GM13976 (cell line): ENCODE results near the gene EXOC3L1.

Experiments
- DNase-seq: peaks from one replicate; pipeline ENCODE4 v3.0.0; 2012; ENCODE audit warnings: low spot score
- in situ Hi-C: fragments of 300-500 bp; cut with MboI; formaldehyde crosslinking; loops from one replicate; pipeline ENCODE4 v1.12.0; 2022; ENCODE audit warnings: low sequenced_read_pairs, mixed read lengths, inconsistent platforms; ENCODE audit not compliant: unreplicated experiment
- TF ChIP-seq, protein P1 (sequence below): IDR thresholded peaks from 2 replicates; pipeline ENCODE4 v1.5.1; 2012; ENCODE audit warnings: borderline replicate concordance, mild to moderate bottlenecking; ENCODE audit not compliant: insufficient read depth; ENCODE audit errors: extremely low read depth, missing control alignments, control extremely low read depth

EXOC3L1 gene

GRCh38 chr16:67147437-67148140, 42.3 kb downstream of the EXOC3L1 start:
- in situ Hi-C loops: no loop called here
- TF ChIP-seq, protein P1, sequence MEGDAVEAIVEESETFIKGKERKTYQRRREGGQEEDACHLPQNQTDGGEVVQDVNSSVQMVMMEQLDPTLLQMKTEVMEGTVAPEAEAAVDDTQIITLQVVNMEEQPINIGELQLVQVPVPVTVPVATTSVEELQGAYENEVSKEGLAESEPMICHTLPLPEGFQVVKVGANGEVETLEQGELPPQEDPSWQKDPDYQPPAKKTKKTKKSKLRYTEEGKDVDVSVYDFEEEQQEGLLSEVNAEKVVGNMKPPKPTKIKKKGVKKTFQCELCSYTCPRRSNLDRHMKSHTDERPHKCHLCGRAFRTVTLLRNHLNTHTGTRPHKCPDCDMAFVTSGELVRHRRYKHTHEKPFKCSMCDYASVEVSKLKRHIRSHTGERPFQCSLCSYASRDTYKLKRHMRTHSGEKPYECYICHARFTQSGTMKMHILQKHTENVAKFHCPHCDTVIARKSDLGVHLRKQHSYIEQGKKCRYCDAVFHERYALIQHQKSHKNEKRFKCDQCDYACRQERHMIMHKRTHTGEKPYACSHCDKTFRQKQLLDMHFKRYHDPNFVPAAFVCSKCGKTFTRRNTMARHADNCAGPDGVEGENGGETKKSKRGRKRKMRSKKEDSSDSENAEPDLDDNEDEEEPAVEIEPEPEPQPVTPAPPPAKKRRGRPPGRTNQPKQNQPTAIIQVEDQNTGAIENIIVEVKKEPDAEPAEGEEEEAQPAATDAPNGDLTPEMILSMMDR: no peak
- no peak for DNase-seq

- in situ Hi-C loops: no loop called here
- TF ChIP-seq, protein P1: no peak
- DNase-seq: no peak
These were observed 43.2 kb downstream of the EXOC3L1 start for GRCh38 chr16:67146523-67147357.

DNA sequence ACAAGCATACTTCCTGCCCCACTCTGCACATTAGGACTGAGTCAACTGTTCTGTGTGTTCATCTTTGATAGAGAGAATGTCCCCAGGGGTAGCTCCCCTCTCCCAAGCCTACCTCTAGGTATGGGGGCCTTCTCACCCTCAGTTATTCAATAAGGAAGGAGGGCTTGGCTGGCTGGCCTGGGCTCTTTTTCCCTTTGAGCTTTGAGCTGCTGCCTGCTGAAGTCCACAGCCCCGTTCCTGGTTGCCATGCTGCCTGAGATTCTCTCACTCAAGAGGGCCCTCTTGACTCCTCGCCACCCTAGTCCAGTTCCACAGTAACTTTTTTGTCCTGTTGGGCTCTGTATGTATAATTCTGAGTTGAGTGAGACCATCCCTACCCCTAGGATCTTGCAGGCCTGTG, 44.2 kb downstream of the EXOC3L1 start:
- TF ChIP-seq, protein P1: no peak
- in situ Hi-C loops: no loop called here
- DNase-seq: no peak

- TF ChIP-seq, protein P1: no peak
- in situ Hi-C loops: no loop called here
- no peak for DNase-seq
These were observed 45.0 kb downstream of the EXOC3L1 start for GRCh38 chr16:67144943-67145342.

DNA sequence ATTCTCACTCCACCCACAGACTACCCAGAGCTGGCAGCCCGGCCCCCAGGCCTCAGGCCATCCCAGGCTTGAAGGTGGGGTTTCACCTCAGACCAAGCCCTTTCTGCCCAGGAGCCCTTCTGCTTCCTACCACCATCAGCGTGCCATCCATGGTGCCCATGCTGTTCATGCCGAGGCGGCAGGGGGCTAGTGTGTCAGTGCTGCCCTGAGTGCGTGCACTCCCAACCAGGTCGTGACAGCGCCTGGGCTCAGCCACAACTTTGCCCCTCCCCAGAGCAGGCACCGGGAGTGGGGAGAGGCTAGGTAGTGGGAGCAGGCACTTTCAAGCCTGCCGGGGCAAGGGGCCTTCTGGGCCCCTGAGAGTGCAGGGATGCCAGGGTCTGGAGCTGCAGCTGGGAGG, 47.6 kb downstream of the EXOC3L1 start:
- TF ChIP-seq, protein P1: no peak
- in situ Hi-C loops: no loop called here
- no peak for DNase-seq

DNA sequence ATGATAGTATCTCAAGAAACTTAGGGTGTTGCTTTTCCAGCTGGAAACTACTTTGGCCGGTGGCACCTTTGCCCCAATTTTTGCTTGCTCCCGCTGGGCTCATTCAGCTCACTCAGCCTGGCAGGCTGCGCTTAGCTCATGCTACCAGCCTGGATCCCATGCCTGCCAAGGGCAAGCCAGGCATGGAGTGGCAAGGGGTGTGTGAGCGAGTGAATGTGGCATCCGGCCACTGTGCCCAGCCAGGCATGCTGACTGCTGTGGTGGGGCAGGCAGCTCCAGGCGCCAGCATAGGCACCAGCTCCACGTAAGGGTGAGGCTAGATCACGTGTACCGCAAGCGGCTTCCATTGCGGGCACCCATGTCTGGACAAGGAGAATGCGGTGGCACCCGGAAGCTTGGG, 48.5 kb downstream of the EXOC3L1 start:
- TF ChIP-seq, protein P1: no peak

More for the DNA sequence above, 48.5 kb downstream of the EXOC3L1 start:
- no peak for DNase-seq
- in situ Hi-C loops: no loop called here
